ENCODE results near the gene LSM5.

The LSM5 gene

DNA sequence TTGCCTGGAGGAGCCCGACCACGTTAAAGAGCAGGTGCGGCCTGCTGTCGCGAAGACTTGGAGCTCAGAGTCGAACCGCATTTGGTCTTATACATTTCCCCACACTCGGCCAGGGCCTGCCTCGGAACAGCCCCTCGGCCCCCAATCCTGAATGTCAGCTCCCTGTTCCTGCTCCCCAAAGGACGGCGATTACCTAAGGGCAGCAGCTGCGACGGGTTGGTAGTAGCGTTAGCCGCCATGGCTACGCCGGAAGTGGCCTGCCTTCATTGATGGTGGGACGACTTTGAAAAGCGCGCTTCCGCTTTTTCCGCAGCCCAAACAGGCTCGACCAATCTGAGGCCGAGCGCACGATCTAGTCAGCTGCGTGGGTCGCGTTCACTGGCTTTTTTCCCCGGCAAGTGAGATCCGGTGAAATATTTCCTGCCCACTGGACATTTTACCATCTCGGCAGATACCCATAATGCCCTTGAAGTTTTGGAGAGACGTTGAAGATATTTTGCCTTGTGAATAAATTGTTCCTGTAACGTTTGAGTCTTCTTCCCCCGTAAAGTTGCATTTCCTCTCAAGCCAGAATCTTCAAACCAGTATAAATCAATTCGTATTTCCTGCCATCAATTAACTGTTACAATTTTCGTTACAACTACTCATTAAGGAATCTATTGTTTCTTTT, at the start of gene LSM5:
Gene LSM5 (minus strand): TSS at position 254 of the 670 bp plus-strand sequence. CDS start 15 bp downstream, at position 239.
- peaks cover 19% of the 10 kb centered on the region for H3K36me3 Mint-ChIP-seq
- peak; percentile 94 for DNase-seq
- no peaks in the 10 kb centered on the region for H3K27me3 Mint-ChIP-seq
- H3K27ac Mint-ChIP-seq = peak within 1 kb of the TSS; percentile 91
- no peaks in the 10 kb centered on the region for H3K9me3 Mint-ChIP-seq
- H3K4me1 Mint-ChIP-seq = peaks cover 42% of the 10 kb centered on the region
- peak within 1 kb of the TSS; percentile 80 for H3K4me3 Mint-ChIP-seq
- CTCF ChIA-PET = interaction anchor here (2.7 kb wide), 1 partner anchor 11 kb away, joined by 12 read pairs; no protein-coding TSS in a partner anchor

DNA sequence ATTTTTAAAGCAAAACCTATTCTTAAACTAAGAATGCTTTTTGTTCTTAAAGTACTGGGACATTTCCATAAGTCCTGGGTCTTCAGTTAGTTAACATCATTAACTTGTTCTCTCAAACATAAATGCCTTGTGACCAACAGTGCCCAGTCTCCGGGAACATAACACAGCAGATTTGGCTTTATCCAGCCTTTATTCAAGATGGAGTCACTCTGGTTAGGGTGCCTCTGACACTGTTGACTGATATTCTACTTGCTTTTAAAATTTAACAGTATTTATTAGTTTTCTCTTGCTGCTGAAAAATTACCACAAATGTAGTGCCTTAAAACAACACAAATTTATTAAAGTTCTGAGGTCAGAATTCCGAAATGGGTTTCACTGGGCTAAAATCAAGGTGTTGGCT, 49.2 kb upstream of the LSM5 start:
- Mint-ChIP-seq H3K4me1 (no peaks in the 10 kb centered on the region), H3K9me3 (no peaks in the 10 kb centered on the region), H3K36me3 (peaks cover 21% of the 10 kb centered on the region), H3K27ac (no peak overlapping the region), H3K27me3 (no peaks in the 10 kb centered on the region), H3K4me3 (no peak overlapping the region)
- CTCF ChIA-PET = no interaction called here
- DNase-seq = no peak

DNA sequence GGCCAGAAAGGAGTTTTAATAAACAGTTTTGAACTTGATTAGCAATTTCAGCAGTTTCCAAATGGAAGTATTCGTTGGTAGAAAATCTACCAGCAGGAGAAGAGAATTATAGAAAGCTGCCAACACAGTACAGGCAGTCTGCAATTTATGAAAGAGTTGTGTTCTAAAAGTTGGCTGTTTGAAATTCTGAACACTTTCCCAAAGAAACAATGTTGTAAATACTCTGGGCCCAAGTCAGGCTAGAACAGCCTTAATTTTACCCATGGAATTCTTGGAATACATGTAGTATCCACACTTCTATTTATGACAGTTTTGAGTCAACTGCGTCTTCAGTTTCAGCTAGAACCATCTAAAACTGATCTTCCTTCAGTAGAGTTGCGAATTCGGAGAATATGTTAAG, 47.6 kb upstream of the LSM5 start:
- peaks cover 11% of the 10 kb centered on the region for H3K36me3 Mint-ChIP-seq
- CTCF ChIA-PET = no interaction called here
- H3K27ac Mint-ChIP-seq = no peak overlapping the region
- H3K27me3 Mint-ChIP-seq = no peaks in the 10 kb centered on the region
- H3K9me3 Mint-ChIP-seq = no peaks in the 10 kb centered on the region
- no peak for DNase-seq
- no peaks in the 10 kb centered on the region for H3K4me1 Mint-ChIP-seq
- no peak overlapping the region for H3K4me3 Mint-ChIP-seq

DNA sequence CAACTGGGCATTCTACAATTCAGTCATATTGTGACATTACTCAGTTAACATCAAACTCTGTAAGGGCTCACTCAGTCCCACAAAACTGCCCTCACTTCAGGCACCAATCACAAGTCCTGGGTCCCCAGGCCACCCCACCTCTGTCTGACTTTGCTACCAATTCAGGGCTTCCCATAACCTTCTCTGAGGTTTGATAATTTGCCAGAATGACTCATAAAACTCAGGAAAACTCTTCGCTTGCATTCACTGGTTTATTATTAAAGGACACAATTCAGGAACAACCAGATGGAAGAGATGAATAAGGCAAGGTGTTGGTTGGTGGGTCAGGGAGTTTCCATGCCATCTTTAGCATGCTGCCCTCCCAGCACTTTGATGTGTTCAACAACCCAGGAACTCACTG, 46.4 kb upstream of the LSM5 start:
- no peak overlapping the region for H3K27ac Mint-ChIP-seq
- no peaks in the 10 kb centered on the region for H3K27me3 Mint-ChIP-seq
- CTCF ChIA-PET = no interaction called here
- peaks cover 14% of the 10 kb centered on the region for H3K36me3 Mint-ChIP-seq
- H3K4me1 Mint-ChIP-seq = no peaks in the 10 kb centered on the region
- peaks cover 3% of the 10 kb centered on the region for H3K9me3 Mint-ChIP-seq
- no peak for DNase-seq
- no peak overlapping the region for H3K4me3 Mint-ChIP-seq

DNA sequence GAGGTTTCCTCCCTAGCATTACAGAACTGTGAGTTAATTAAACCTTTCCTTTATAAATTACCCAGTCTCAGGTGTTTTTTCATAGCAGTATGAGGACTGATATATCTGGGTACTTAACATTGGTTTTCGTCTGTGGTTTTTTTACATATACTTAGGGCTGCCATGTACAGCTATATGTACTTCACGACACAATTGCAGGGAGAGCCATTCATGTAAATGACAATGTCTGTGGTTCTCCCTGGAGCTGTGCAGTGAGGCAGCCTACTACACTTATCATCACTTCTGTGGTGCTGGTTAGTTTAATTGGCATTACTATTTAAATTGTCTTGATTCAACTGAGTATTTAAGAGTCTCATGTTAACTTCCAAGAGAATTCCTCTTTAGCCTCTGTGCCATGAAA, 45.8 kb upstream of the LSM5 start:
- no peaks in the 10 kb centered on the region for H3K27me3 Mint-ChIP-seq
- H3K4me3 Mint-ChIP-seq = no peak overlapping the region
- H3K27ac Mint-ChIP-seq = no peak overlapping the region
- CTCF ChIA-PET = no interaction called here
- no peak for DNase-seq
- peaks cover 14% of the 10 kb centered on the region for H3K36me3 Mint-ChIP-seq
- no peaks in the 10 kb centered on the region for H3K4me1 Mint-ChIP-seq
- H3K9me3 Mint-ChIP-seq = peaks cover 3% of the 10 kb centered on the region

DNA sequence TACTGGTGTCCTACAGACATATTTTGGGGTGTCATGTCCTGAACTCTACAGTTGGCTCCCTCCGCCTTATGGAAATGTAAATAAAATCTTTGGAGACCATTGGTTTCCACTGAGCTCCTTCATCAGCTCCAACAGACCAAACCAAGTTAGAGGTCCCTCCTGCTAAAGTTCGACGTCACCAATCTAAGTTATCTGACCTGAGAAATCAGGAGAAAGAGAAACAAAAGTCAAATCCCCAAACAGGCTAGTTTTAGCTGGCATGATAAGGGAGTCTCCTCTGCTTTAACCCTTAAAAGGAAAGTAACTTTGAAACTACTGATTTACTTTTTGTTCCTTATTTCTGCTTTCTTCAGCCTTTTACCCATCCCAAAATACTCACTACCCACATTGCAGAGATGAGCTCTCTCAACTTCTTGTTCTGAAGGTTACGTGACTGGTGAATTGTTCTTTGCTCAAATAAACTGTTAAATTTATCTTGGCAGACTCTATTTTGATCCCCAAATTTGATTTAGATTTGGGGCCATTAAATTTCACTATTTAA, 45.1 kb upstream of the LSM5 start:
- H3K9me3 Mint-ChIP-seq = peaks cover 3% of the 10 kb centered on the region
- no peaks in the 10 kb centered on the region for H3K4me1 Mint-ChIP-seq
- H3K4me3 Mint-ChIP-seq = no peak overlapping the region
- H3K36me3 Mint-ChIP-seq = peaks cover 14% of the 10 kb centered on the region
- no peak for DNase-seq
- CTCF ChIA-PET = no interaction called here
- H3K27me3 Mint-ChIP-seq = no peaks in the 10 kb centered on the region
- H3K27ac Mint-ChIP-seq = no peak overlapping the region

DNA sequence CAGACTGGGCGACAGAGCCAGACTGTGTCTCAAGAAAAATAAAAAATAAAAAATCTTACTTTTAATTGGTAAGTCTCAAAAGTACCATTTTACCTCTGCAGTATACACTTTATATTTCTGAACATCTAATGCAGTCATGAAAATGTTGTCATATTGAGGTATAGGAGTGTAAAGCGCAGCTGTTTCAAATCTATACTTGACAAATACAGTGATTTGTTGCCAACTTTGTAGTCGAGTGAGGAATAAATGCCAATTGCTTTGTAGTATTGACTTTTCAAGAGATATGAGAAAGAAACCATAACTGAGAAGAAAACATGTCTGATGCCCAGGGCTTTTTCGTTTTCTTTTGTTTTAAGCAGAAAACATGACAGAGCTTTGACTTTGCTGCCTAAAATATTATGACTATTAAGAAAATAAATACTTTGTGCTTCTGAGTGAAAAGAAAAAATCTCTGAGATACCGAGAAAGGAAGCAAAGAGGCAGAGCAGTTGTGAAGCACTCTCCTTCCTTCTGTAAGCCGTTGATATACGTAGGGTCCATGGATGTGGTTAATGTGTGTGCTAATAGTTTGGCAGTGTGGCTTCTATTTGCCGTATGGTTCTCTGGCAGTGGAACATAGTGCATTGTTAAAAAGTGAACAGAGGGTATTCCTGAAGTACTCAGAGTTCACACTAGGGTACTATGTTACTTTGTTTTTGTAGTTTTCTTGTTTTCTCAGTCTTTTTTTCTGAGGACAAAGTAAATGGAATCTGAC, 43.3 kb upstream of the LSM5 start:
- CTCF ChIA-PET = no interaction called here
- Mint-ChIP-seq H3K36me3 (peaks cover 13% of the 10 kb centered on the region), H3K4me1 (no peaks in the 10 kb centered on the region), H3K9me3 (peaks cover 3% of the 10 kb centered on the region), H3K27ac (no peak overlapping the region), H3K4me3 (no peak overlapping the region), H3K27me3 (no peaks in the 10 kb centered on the region)
- no peak for DNase-seq

DNA sequence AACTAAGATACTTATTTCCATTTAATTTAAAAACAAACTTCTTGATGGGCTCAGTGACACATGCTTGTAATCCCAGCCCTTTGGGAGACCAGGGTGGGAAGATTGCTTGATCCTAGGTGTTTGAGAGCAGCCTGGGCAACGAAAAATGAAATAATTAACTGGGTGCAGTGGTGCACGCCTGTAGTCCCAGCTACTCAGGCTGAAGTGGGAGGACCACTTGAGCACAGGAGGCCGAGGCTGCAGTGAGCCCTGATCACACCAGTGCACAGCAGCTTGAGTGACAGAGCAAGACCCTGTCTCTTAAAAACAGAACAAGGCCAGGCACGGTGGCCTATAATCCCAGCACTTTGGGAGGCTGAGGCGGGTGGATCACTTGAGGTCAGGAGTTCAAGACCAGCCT, 42.5 kb upstream of the LSM5 start:
- peaks cover 13% of the 10 kb centered on the region for H3K36me3 Mint-ChIP-seq
- CTCF ChIA-PET = no interaction called here
- no peak for DNase-seq
- H3K27ac Mint-ChIP-seq = no peak overlapping the region
- no peaks in the 10 kb centered on the region for H3K4me1 Mint-ChIP-seq
- H3K4me3 Mint-ChIP-seq = no peak overlapping the region
- H3K9me3 Mint-ChIP-seq = peaks cover 3% of the 10 kb centered on the region
- H3K27me3 Mint-ChIP-seq = no peaks in the 10 kb centered on the region

DNA sequence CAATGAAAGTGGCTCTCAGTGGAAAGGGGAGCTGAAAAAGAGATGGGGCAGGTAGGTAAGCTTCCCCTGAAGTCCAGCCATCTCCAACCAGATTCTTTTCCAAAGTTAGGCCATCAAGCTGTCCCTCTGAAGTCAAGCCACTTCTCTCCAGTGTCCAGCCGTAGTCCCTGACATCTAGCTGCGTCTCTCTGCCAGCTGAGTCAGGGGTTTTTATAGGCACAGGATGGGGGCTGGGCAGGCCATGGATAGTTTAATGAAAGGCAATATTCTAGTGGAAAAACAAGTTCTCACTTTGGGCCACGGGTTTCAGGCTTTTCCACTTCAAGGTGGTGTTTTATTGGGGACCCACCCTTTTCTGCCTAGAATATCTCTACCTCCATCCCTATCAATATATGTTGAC, 41.9 kb upstream of the LSM5 start:
- H3K9me3 Mint-ChIP-seq = peaks cover 3% of the 10 kb centered on the region
- H3K36me3 Mint-ChIP-seq = peaks cover 13% of the 10 kb centered on the region
- H3K27ac Mint-ChIP-seq = no peak overlapping the region
- no peaks in the 10 kb centered on the region for H3K27me3 Mint-ChIP-seq
- no peaks in the 10 kb centered on the region for H3K4me1 Mint-ChIP-seq
- DNase-seq = no peak
- H3K4me3 Mint-ChIP-seq = no peak overlapping the region
- CTCF ChIA-PET = no interaction called here

DNA sequence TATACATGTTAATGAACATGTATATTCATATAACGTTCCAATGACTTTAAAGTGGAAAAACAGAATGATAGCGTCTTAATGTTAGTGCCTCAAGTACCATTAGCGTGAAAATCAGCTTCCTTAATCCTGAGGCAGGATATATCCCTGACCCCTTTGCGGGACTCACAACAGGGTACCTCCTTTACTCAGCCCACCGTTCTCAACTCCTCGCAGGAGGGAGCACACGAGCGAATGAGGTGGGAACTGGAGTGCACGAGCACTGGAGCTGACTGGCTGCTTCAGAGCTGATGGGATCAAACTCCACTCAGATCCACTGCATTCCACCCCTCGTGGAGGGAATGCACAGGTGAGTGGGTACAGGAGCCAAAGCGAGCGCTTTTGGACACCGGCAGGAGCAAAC, 41.2 kb upstream of the LSM5 start:
- no peak for DNase-seq
- Mint-ChIP-seq H3K4me3 (no peak overlapping the region), H3K4me1 (no peaks in the 10 kb centered on the region), H3K36me3 (peaks cover 11% of the 10 kb centered on the region), H3K27ac (no peak overlapping the region), H3K27me3 (no peaks in the 10 kb centered on the region), H3K9me3 (peaks cover 3% of the 10 kb centered on the region)
- CTCF ChIA-PET = no interaction called here

DNA sequence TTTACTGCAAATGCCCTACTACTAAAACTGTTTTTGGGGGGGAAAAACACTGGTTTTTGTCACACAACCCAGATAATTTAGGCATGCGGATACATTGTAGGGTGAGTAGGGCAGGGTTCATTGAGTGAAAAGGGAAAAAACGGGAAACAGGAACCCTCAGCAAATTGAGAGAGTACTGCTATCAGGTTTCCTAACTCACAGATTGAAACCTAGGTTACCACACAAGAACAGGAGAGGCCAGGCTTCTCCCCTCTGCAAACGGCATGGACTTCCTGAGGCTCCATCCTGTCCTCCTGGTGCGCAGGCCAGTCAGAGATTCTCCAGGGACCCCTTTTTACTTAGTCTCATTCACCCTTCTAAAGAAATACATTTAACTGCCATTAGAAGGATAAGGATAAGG, 35.7 kb upstream of the LSM5 start:
- Mint-ChIP-seq H3K4me1 (no peaks in the 10 kb centered on the region), H3K36me3 (peaks cover 28% of the 10 kb centered on the region), H3K4me3 (no peak overlapping the region), H3K9me3 (peaks cover 16% of the 10 kb centered on the region), H3K27ac (no peak overlapping the region), H3K27me3 (no peaks in the 10 kb centered on the region)
- DNase-seq = no peak
- CTCF ChIA-PET = no interaction called here

DNA sequence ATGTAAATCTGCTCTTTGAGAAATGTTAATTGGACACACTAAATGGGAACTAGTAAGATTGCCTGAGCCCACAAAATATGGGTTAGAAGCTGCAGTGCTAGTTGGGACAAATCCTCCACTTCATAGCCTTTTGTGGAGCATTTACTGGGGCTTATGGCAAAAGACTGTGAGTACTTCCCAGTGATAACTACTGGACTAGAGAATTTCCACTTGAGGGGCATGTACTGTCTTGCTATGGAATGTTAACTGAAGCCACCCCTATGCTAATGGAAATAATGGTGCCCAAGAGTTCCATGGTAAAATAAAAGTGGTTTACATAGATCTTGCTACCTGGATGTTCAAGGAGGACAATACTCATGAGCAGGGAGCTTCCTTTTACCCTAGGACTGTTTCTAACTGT, 34.5 kb upstream of the LSM5 start:
- H3K27me3 Mint-ChIP-seq = no peaks in the 10 kb centered on the region
- no peak overlapping the region for H3K27ac Mint-ChIP-seq
- peaks cover 27% of the 10 kb centered on the region for H3K9me3 Mint-ChIP-seq
- CTCF ChIA-PET = no interaction called here
- no peaks in the 10 kb centered on the region for H3K4me1 Mint-ChIP-seq
- no peak overlapping the region for H3K4me3 Mint-ChIP-seq
- H3K36me3 Mint-ChIP-seq = peaks cover 37% of the 10 kb centered on the region
- no peak for DNase-seq

DNA sequence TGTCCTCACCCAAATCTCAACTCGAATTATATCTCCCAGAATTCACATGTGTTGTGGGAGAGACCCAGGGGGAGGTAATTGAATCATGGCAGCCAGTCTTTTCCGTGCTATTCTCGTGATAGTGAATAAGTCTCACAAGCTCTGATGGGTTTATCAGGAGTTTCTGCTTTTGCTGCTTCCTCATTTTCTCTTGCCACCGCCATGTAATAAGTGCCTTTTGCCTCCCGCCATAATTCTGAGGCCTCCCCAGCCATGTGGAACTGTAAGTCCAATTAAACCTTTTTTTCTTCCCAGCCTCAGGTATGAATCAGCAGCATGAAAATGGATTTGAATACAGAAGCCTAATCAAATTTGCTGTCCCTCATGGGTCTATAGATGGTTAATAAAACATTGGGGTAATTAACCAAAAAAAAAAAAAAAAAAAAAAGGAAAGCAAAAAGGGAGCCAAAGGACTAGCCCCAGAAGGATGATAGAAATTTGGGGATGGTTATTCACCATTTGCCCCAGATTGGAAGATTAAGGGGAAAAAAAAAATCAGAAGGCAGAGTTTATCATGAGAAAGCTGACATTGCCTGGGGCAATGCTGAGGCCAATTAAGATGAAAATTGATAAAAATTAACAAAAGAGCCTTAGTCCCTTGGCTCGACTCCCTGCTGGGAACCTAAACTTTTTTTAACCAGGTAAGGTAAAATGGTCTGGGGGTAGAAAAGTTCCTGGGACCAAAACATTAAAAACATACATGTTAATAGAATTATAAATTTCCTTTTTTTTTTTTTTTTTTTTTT, 32.8 kb upstream of the LSM5 start:
- no peak overlapping the region for H3K4me3 Mint-ChIP-seq
- CTCF ChIA-PET = no interaction called here
- no peaks in the 10 kb centered on the region for H3K4me1 Mint-ChIP-seq
- peaks cover 30% of the 10 kb centered on the region for H3K9me3 Mint-ChIP-seq
- H3K27me3 Mint-ChIP-seq = no peaks in the 10 kb centered on the region
- H3K36me3 Mint-ChIP-seq = peaks cover 40% of the 10 kb centered on the region
- H3K27ac Mint-ChIP-seq = peak overlapping the region; percentile 6
- no peak for DNase-seq

DNA sequence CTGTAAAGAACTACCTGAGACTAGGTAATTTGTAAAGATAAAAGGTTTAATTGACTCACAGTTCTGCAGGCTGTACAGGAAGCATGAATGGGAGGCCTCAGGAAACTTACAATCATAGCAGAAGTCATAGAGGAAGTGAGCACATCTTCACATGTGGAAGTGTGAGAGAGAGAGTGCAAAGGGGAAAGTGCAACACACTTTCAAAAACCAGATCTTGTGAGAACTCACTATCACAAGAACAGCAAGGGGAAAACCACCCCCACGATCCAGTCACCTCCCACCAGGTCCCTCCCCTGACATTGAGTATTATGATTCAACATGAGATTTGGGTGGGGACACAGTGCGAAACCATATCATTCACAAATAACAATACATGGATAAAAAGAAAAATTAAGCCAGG, 29.6 kb upstream of the LSM5 start:
- Mint-ChIP-seq H3K4me1 (peaks cover 21% of the 10 kb centered on the region), H3K36me3 (peaks cover 64% of the 10 kb centered on the region), H3K9me3 (peaks cover 39% of the 10 kb centered on the region), H3K27me3 (no peaks in the 10 kb centered on the region), H3K27ac (no peak overlapping the region), H3K4me3 (no peak overlapping the region)
- CTCF ChIA-PET = interaction anchor here (1.0 kb wide), 1 partner anchor 68 kb away, joined by 3 read pairs; no protein-coding TSS in a partner anchor
- DNase-seq = no peak

Data from activated naive CD4-positive, alpha-beta T cell treated with anti-CD3 and anti-CD28 coated beads, Interleukin-2, amount 10 ng/mL, durations not matched to agents 7 days and 5 days (primary cell).